Motor neuron (in vitro differentiated cells): ENCODE data around the gene COX4I2. TPM values are rescaled to one million over a fixed set of nuclear protein-coding genes. Genes with fewer than 3 reads are reported as not detected.
"Not testable (repeated sequence)": the region's sequence is repeated elsewhere in the genome, so short reads cannot be mapped to it uniquely, and the experiment has no call there.

Experiments
- ATAC-seq, 8 experiments: fragments of 200-7000 bp; cut with Tn5 transposase; replicated peaks in 6 of 8; 2 replicates each; pipeline ENCODE4 v1.8.0; 2021; ENCODE audit warnings: mild to moderate bottlenecking in 8 of 8, moderate library complexity in 8 of 8
- H3K27ac ChIP-seq, 2 donors: fragments of 250-450 bp; sonication (Bioruptor Pico); 2 replicates each; pipeline ENCODE4 v1.9.0; 2021; ENCODE audit warnings: antibody characterized with exemption in 2 of 2, mild to moderate bottlenecking in 2 of 2, moderate library complexity in 1 of 2
- H3K4me1 ChIP-seq, 2 donors: fragments of 250-450 bp; sonication (Bioruptor Pico); replicated peaks in 1 of 2; 2 replicates each; pipeline ENCODE4 v1.6.1; 2021; ENCODE audit warnings: antibody characterized with exemption in 2 of 2, mild to moderate bottlenecking in 2 of 2, moderate library complexity in 1 of 2
- H3K4me3 ChIP-seq, 5 donors: fragments of 250-450 bp; sonication (Bioruptor Pico); 2 replicates each; pipeline ENCODE4 v1.9.0; 2021; ENCODE audit warnings: antibody characterized with exemption in 5 of 5, mild to moderate bottlenecking in 5 of 5, moderate library complexity in 4 of 5
- WGBS, 10 experiments: fragments of 450-650 bp; shearing (Covaris generic); methylation state at CpG; one replicate each; pipeline ENCODE4 v1.0.0; 2022; 5-methylcytosine and 5-hydroxymethylcytosine counted together
- in situ Hi-C, 9 experiments: fragments of 400-800 bp; cut with MboI; loops; one replicate each; pipeline ENCODE4 v1.15.0; 2021; ENCODE audit warnings: low sequenced_read_pairs in 9 of 9, low pct_unique_long_range_greater_than_20kb in 2 of 9; ENCODE audit not compliant: unreplicated experiment in 9 of 9
- total RNA-seq, 8 experiments: library from RNA; unstranded; fragments of 300-600 nt; gene quantifications; 2 replicates each; pipeline versions ENCODE4 v1.2.3 to v1.2.4, GENCODE V29; 2022

Gene COX4I2
- total RNA-seq, 8 experiments from 2014 or later, result not detected

- H3K27ac ChIP-seq, result no peak overlapping the region
- no peak overlapping the region for H3K4me3 ChIP-seq
- ATAC-seq, result no peak
- in situ Hi-C loops, result no loop called here
- 0 to 89% (median 61%) methylated on average over 2 to 14 of the region's 17 CpGs; no CpG with 5 or more reads in 1 of the 10 experiments for WGBS, 10 experiments
- peaks cover 16 to 19% of the 10 kb centered on the region in 2 donors for H3K4me1 ChIP-seq
Measured at GRCh38 chr20:31602779-31603441, 34.8 kb upstream of the COX4I2 start.

GRCh38 chr20:31603822-31604566 is 33.7 kb upstream of the COX4I2 start:
- ATAC-seq, result peak; percentile 12 to 78 (median 76)
- in situ Hi-C loops, result no loop called here
- 0 to 100% (median 23%) methylated on average over 1 to 19 of the region's 43 CpGs; no CpG with 5 or more reads in 1 of the 10 experiments for WGBS, 10 experiments
- Histone ChIP-seq H3K4me3 (peak overlapping the region; percentile 44 to 97 (median 53)), H3K27ac (no peak overlapping the region), H3K4me1 (peaks cover 26 to 30% of the 10 kb centered on the region in 2 donors)

- 0 to 4% (median 0%) methylated on average over 1 to 14 of the region's 14 CpGs; no CpG with 5 or more reads in 3 of the 10 experiments for WGBS, 10 experiments
- ATAC-seq, result peak in 3 of 8 experiments; percentile 1 to 2 (median 2)
- in situ Hi-C loops, result no loop called here
- Histone ChIP-seq H3K4me1 (peaks cover 26 to 31% of the 10 kb centered on the region in 2 donors), H3K4me3 (peak overlapping the region; percentile 44 to 97 (median 53)), H3K27ac (peak overlapping the region in 1 of 2 donors; percentile 13)
Measured at GRCh38 chr20:31604567-31605030, 33.1 kb upstream of the COX4I2 start.

- WGBS, 10 experiments, result 0 to 4% (median 0%) methylated on average over 1 to 9 of the region's 74 CpGs; no CpG with 5 or more reads in 4 of the 10 experiments
- H3K27ac ChIP-seq, result peak within 1 kb of the TSS; percentile 20 to 73
- H3K4me3 ChIP-seq, result peak within 1 kb of the TSS; percentile 44 to 97 (median 53)
- peaks cover 26 to 31% of the 10 kb centered on the region in 2 donors for H3K4me1 ChIP-seq
- in situ Hi-C loops, result no loop called here
- peak; percentile 38 to 80 (median 75) for ATAC-seq
Measured at GRCh38 chr20:31605031-31605901, 32.4 kb upstream of the COX4I2 start, which contains the start of gene ID1. Gene ID1 (plus strand): TSS chr20:31605289. CDS start chr20:31605388, 99 bp downstream.

GRCh38 chr20:31605902-31606803 is 31.6 kb upstream of the COX4I2 start:
- 0 to 20% (median 4%) methylated on average over 2 to 8 of the region's 39 CpGs; no CpG with 5 or more reads in 1 of the 10 experiments for WGBS, 10 experiments
- H3K4me3 ChIP-seq, result peak overlapping the region; percentile 44 to 97 (median 53)
- peaks cover 26 to 31% of the 10 kb centered on the region in 2 donors for H3K4me1 ChIP-seq
- peak in 4 of 8 experiments; percentile 2 to 9 (median 8) for ATAC-seq
- in situ Hi-C loops, result no loop called here
- H3K27ac ChIP-seq, result peak overlapping the region in 1 of 2 donors; percentile 73

- in situ Hi-C loops, result no loop called here
- Histone ChIP-seq H3K4me1 (peaks cover 26 to 31% of the 10 kb centered on the region in 2 donors), H3K27ac (no peak overlapping the region), H3K4me3 (peak overlapping the region; percentile 44 to 97 (median 53))
- peak in 1 of 8 experiments; percentile 17 for ATAC-seq
- 0 to 44% (median 30%) methylated on average over 1 to 5 of the region's 8 CpGs; no CpG with 5 or more reads in 4 of the 10 experiments for WGBS, 10 experiments
Measured at GRCh38 chr20:31606804-31607639, 30.7 kb upstream of the COX4I2 start.

- Histone ChIP-seq H3K27ac (no peak overlapping the region), H3K4me1 (peaks cover 26 to 31% of the 10 kb centered on the region in 2 donors), H3K4me3 (peak overlapping the region in 1 of 5 donors; percentile 97)
- 10 to 72% (median 60%) methylated on average over 2 to 9 of the region's 9 CpGs; no CpG with 5 or more reads in 1 of the 10 experiments for WGBS, 10 experiments
- ATAC-seq, result peak in 1 of 8 experiments; percentile 0
- in situ Hi-C loops, result no loop called here
Measured at GRCh38 chr20:31607640-31608250, 30.0 kb upstream of the COX4I2 start.

- Histone ChIP-seq H3K4me3 (peak overlapping the region in 4 of 5 donors; percentile 7 to 22 (median 10)), H3K4me1 (peaks cover 26 to 31% of the 10 kb centered on the region in 2 donors), H3K27ac (peak overlapping the region in 1 of 2 donors; percentile 43)
- peak in 7 of 8 experiments; percentile 1 to 38 (median 24) for ATAC-seq
- WGBS, 10 experiments, result 8 to 100% (median 19%) methylated on average over 1 to 7 of the region's 45 CpGs; no CpG with 5 or more reads in 4 of the 10 experiments
- in situ Hi-C loops, result no loop called here
Measured at GRCh38 chr20:31608251-31608945, 29.3 kb upstream of the COX4I2 start.

GRCh38 chr20:31612271-31612640 is 25.5 kb upstream of the COX4I2 start:
- WGBS, 10 experiments, result 55 to 100% (median 95%) methylated on average over 1 to 7 of the region's 12 CpGs; no CpG with 5 or more reads in 1 of the 10 experiments
- H3K27ac ChIP-seq, ATAC-seq, H3K4me3 ChIP-seq: not testable (repeated sequence)
- H3K4me1 ChIP-seq, result peaks cover 16 to 18% of the 10 kb centered on the region in 2 donors
- in situ Hi-C loops, result loop anchor here in 3 of 9 experiments (10.0 kb wide), 1 partner anchor 47 kb away; no protein-coding TSS in a partner anchor

GRCh38 chr20:31615416-31615815 is 22.3 kb upstream of the COX4I2 start:
- in situ Hi-C loops, result loop anchor here in 4 of 9 experiments (5.0 to 10.0 kb wide), 2 partner anchors 51 to 53 kb away; no protein-coding TSS in a partner anchor
- Histone ChIP-seq H3K4me1 (no peaks in the 10 kb centered on the region), H3K4me3 (no peak overlapping the region), H3K27ac (no peak overlapping the region)
- ATAC-seq, result no peak
- WGBS, 10 experiments, result 43 to 100% (median 85%) methylated on average over 1 to 7 of the region's 8 CpGs; no CpG with 5 or more reads in 1 of the 10 experiments
